GM04504 (cell line): ENCODE data around the gene TMEM131.
"Not testable (repeated sequence)": the region's sequence is repeated elsewhere in the genome, so short reads cannot be mapped to it uniquely, and the experiment has no call there.

Experiments used
- DNase-seq: peaks from one replicate; pipeline ENCODE4 v3.0.0-alpha.2; 2012; ENCODE audit warnings: low read depth

The TMEM131 gene

DNA sequence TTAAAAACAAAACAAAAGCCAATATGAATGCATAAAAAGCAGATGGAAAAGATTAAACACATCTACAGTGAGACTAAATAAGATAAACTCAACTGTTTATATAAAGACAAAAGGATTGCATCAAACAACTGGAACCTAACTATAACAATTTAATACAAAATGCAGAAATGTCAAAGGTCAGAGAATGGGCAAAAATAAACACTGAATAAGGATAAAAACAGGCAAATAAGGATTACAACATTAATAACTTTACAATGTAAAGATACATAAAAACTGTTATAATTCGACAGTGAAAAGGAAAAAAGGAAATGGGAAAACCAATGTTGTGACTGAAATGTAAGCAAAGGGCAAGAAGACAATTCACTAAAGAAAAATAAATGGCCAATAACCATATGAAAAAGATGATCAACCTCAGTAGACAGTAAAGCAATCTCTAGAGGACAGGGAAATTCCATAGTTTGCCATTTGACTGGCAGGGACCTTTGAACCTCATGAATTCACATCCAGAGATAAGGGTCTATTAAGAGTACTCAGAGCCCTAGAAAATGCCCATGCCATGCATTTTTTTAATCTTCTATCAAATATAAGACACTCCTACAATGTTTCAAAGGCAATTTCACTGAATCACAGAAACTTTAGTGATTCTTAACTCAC, 83.7 kb downstream of the TMEM131 start:
- no peak for DNase-seq

DNA sequence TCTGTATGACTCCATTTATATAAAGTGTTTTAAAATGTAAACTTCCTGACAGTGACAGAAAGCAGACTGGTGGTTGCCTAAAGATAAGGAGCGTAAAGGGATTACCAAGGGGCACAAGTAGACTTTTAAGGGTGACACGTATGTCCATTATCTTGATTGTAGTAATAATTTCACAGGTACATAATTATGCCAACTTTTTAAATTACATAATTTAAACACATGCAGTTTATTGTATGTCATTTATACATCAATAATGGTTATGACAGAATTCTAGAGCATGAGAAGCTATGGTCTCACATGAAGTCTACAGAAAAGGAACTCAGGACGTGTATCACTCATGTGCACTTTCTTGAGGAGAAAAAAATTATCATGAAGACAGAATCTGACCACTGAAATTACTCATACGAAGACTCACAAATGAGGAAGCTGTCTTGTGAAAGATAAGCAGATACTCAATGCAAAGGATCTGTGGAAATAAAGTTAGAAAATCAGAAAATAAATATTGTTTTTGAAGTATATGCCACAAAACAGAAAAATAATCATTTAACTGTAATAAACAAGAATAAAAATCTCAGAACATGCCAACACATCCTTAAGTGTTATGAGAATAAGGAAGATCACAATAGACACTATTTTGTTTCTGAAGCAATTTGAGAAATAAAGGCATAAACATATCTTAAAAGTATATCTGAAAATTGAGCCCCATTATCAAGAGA, 84.4 kb downstream of the TMEM131 start:
- no peak for DNase-seq

DNA sequence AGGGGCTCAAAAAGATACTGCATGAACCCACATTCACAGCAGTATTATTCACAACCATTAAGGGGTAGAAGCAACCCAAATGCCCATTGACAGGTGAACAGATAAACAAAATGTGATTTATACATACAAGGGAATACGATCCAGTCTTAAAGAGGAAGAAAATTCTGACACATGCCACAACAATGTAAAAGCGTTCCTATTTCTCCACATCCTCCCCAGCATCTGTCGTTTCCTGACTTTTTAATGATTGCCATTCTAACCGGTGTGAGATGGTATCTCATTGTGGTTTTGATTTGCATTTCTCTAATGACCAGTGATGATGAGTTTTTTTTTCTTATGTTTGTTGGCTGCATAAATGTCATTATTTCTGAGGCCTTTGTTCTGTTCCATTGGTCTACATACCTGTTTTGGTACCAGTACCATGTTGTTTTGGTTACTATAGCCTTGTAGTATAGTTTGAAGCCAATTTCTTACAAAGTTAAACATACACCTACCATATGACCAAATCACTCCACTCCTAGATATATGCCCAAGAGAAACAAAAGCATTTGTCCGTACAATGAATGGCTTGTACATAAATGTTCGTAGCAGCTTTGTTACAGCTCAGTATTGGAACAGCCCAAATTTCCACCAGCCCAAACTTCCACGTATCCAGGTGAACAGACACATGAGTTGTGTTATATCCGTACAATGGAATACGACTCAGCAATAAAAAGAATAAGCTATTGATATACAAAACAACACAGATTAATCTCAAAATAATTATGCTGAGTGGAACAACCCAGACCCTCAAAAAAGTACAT, 85.1 kb downstream of the TMEM131 start:
- no peak for DNase-seq

DNA sequence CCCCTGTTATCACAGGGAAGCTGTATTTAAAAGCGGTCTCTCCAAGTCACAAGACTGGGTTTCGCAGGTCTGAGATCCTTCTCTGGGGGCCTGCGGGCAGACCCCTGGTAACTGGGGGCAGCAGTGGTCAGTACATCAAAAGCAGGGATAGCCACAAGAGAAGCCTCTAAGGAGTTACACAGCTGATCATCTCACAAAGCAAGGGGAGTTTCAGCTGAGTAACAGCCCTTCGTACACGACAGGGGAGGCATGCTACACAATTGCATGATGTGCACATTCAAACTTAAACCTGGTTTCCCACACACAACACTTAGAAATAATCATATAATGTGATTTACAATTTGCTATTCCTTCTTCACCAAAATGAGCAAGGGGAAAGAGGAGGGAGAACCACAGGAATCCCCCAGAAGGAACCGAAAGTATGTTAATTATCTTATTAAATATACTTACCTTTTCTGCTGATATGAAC, 87.5 kb downstream of the TMEM131 start:
- no peak for DNase-seq

DNA sequence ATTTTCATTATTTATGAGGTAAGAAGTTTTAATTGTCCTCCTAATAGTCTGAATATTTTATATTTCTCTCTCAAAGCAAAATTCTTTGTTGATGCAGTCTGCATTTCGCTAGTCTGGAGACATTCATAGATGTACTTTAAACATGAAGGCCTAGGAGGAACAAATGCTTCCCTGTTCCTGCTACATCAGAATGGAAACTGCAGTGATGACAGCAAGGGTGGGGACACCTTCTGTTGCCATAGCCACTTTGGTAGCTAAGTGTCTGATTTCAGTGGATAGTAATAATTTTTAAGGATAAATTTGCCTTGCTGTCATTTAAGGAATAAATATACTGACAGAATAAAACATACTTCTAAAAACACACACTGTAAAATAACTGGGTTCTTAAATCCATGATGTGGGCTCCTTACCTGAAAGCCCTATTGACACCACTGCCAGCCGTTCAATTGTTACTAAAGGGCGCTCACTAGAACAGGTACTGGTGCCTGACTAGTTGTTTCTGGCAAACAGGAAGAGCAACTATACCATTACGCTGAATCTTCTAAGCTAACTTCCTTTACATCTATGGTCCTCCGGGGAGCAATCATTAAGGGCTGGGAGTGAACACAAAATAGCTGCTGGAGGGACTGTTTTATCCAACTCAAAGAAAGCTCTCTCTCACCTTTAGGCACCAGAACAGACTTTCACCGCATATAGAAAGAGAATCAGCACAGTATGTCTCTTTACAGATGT, 88.2 kb downstream of the TMEM131 start:
- no peak for DNase-seq

DNA sequence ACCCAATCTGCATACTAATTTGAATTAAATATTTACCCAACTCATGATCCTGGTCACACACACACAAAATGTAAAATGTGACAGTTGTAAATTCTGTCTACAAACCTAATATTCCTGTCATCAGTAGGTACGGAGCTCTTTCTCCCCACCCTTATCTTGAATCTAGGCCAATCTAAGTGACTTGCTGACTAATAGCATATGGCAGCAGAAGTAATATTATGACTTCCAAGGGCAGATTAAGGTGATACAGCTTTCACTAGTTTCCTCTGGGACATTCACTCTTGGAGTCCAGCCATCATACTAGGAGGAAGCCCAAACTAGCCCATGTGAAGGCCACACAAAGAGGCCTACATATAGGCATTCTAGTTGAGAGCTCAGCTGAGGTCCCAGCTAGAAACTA, 89.4 kb downstream of the TMEM131 start:
- no peak for DNase-seq

DNA sequence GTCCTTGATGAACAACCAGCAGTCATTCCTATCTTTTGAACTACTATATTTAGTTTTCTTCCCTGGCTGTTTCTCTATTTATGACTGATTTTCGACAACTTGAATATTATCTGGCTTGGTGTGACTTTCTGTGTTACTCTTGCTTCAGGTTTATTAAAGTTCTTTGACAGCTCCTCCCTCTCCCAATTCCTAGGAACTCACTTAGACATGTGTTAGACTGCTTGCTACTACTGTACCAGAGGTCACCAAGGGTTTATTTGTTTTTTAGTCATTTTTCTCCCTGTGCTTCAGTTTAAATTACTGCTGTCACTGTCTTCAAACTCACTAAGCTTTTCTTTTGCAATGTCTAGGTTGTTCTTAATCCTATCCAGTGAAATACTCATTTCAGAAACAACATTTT, 90.5 kb downstream of the TMEM131 start:
- no peak for DNase-seq

DNA sequence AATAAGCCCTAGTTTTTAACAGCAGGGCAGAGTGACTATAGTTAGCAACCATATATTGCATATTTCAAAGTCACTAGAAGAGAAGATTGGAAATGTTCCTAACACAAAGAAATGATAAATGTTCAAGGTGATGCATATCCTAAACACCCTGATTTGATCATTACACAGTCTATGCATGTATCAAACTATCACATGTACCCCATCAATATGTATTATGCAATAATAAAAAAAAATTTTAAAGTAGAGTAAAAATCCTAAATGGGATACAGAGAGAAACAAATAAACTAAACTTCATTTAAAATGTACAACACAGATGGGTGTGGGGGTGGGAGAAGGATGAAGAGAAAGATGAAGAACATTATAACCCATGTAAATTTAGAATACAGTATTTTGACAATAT, 93.9 kb downstream of the TMEM131 start:
- no peak for DNase-seq

DNA sequence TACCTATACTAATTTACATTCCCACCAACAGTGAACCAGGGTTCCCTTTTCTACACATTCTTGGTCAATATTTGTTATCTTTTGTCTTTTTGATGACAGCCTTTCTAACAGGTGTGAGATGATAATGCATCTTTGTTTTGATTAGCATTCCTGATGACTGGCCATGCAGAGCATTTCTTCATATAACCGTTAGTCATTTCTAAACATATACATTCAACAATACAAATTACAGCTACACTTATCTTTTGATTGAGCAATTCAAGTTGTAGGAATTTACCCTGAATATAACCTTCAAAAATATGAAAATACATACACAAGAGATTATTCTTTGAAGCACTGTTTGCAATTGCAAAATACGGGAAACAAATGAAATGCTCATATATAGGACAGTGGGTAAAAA, 94.9 kb downstream of the TMEM131 start:
- no peak for DNase-seq

DNA sequence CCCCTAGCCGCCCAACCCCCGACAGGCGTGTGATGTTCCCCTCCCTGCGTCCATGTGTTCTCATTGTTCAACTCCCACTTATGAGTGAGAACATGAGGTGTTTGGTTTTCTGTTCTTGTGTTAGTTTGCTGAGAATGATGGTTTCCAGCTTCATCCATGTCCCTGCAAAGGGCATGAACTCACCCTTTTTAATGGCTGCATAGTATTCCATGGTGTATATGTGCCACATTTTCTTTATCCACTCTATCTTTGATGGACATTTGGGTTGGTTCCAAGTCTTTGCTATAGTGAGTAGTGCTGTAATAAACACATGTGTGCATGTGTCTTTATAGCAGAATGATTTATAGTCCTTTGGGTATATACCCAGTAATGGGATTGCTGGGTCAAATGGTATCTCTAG, 102.7 kb downstream of the TMEM131 start:
- DNase-seq = not testable (repeated sequence)

DNA sequence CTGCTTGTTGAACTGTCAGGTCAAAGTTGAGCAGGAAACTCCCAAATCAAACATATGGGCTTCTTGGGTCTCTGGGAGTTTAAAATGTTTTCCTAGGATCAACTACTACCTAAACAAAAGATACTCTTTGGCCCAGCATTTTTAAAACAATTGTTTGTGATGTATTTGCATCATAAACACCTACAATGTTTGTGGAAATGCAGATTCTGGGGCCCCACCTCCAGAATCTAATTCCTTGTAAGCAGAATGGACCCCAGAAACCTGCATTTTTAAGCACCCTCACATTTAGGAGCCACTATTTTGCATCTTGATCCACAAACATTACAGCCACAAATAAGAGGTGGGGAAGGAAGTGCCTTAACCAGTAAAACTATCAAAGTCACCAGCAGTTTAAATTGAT, 104.1 kb downstream of the TMEM131 start:
- no peak for DNase-seq

DNA sequence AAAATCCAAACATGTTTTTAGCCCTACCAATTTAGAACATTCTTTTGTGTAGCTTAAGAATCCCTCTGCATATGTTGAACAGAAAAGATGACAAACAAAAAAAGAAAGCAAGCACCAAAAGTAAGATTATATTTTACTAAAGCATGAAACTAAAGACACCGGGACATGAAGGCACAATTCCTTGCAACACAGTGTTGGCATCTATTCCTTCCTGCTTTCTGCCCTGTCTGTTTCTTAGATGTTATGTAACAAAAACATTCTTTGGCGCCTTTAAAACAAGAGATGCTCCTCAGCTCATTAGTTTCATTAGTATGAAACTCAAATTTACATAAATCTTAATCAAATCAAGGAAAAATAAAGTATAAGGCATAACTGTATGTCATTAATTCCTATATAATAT, 106.6 kb downstream of the TMEM131 start:
- no peak for DNase-seq

DNA sequence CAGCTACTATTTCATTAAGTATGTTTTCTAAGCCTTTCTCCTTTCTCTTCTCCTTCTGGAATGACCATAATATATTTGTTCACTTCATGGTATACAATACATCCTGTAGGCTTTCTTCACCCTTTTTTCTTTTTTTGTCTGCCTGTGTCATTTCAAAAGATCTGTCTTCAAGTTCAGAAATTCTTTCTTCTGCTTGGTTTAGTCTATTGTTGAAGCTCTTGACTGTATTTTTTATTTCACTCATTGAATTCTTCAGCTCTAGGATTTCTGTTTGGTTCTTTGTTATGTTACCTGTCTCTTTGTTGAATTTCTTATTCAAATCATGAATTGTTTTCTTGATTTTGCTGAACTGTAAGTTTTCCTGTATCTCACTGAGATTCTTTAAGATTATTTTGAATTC, 109.9 kb downstream of the TMEM131 start:
- DNase-seq = no peak

DNA sequence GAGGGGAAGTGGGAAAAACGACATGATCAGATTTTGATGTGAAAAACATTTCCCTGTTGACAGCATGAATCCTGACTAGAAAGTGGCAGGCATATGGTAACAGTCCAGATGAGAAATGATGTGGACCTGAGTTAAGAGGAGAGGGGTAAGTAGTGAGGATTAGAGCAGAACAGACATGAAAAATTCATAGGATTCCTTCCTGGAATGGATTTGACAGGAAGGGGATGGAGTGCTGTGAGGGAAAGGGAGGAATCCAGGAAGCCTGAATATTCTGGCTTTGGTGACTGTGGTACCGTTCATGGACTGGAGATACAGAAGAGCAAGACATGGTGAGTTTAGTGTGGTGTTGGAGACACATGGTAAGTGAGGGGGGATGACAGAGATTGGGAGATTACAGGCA, 115.4 kb downstream of the TMEM131 start:
- DNase-seq = no peak

DNA sequence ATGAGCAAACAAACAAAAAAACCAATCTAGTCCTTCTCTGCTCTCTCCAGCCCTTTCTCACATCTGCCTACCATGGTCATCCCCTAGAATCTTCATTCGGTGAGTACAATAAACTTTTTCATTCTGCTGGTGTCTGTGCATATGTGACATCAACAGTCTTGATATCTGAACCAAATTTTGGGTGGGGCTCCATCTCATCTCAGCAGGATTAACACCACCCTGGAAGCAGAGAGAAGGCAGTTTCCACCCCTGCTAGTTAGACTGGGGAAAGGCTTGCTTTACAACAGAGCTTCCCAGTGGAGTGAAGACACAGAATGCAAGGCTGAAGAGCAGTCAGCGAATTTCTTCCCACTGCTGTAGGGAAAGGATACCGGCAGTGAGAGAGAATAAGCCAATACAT, 116.9 kb downstream of the TMEM131 start:
- DNase-seq = no peak

DNA sequence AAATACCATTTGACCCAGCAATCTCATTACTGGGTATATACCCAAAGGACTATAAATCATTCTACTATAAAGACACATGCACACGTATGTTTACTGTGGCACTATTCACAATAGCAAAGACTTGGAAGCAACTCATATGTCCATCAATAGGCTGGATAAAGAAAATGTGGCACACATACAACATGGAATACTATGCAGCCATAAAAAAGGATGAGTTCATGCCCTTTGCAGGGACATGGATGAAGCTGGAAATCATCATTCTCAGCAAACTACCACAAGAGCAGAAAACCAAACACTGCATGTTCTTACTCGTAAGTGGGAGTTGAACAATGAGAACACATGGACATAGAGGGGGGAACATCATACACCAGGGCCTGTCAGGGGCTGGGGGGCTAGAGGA, 117.4 kb downstream of the TMEM131 start:
- not testable (repeated sequence) for DNase-seq

DNA sequence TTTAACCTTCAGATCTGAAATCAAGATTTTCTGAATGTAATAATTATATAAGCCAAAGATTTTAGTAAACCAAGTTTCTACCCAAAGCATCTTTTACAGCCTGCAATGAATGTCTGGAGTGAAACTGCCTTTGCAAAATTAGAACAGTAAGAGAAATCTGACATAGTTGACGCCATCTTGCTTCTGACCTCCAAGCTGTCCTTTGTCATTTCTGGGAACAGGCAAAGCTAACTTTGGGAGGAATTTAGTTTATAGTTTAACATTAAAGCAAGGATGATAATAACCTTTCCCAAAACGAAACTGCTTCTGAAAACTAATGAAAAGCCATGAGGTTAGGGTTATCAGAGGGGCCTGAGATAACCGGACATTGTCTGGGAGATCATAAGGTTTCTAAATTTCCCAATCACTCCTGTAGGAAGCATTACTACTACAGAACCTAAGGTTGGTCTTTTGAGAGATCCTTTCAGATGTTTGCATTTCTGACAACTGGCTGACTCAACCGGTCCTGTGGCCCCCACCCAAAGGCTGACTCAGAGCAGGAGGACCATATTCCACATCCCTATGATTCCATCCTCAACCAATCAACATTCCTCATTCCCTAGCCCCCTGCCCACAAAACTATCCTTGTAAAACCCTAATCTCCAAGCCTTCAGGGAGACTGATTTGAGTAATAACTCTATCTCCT, 124.5 kb downstream of the TMEM131 start:
- DNase-seq = peak; percentile 51

DNA sequence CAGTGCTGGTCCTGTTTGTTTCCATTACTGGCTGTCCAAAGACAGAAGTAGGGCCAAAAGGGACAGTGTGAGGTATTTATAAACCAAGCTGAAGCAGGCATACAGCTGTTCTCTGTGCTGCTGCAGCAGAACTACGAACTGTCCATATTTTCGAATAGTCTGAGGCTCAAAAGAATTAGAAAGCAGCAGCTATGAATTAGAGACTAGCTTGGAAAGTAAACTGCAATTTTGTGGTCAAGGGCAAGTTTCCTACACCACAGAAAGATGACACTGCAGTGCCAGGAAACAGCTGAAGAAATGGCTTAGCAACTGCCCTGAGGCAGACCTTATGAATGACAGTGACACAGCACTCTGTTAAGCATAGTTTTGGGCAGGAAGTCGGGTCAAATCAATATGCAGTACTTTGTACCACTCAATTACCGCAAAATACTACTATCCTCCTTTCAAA, 125.3 kb downstream of the TMEM131 start:
- peak; percentile 91 for DNase-seq

DNA sequence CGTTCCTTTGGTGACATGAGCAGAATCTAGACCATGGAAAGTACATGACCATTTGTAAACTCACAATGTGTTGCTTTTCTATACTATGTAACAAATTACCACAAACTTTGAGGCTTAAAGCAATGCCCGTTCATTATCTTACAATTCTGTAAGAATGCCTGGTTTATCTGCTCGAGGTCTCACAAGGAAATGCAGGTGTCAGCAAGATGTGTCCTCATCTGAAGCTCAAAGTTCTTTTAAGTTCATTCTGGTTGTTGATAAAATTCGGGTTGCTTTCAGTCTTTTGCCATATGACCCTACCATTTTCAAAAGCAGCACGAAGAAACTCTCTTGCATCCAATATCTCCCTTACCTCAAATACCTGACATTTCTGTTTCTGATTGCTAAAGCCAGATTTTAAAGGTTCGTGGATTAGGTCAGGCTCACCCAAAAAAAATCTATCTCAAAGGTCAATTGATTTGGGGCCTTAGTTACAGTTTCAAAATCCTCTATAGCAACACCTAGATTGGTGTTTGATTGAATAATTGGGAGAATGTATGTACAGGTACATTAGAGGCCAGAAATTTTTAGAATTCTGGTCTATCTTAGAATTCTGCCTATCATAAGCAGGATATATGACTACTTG, 125.9 kb downstream of the TMEM131 start:
- DNase-seq = no peak

DNA sequence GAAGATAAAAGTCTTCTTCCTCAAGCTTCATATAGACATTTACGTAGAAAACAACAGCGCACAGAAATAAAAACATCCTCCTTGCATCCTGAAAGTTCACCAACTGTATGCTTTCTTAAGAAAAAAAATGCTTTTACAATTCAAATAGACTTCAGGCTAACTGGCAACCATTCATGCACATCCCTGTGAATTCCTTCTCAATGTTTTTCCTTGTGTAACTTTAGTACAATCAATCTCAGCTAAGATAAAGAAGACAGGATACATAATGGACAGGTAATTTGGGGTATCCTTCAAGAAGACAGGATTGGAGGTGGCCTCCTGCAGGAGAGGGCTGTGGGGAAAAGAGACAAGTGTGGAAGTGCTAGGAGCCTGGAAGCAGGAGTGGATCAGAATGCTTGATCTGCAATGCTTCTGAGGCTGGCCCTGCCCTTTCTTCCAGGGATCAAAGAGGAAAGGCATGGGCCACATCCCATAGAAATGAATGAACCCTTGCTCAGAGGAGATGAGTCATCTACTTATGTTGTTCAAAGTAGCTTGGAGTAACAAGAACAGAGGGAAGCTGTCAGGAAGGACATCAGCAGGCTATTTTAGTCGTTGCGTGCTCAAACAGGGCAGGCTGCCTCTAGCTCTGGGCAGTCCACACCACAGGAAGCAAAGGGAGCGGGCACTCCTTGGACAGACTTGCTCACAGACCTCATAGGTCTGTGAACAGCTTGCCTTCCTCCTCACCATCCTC, 126.6 kb downstream of the TMEM131 start:
- DNase-seq = peak; percentile 86
